GM11168 (cell line): ENCODE results near the gene MYLK3.
"Not testable (repeated sequence)": the region's sequence is repeated elsewhere in the genome, so short reads cannot be mapped to it uniquely, and the experiment has no call there.

ENCODE experiments used
- in situ Hi-C: fragments of 300-500 bp; cut with MboI; formaldehyde crosslinking; loops from one replicate; pipeline ENCODE4 v1.12.0; 2022; ENCODE audit warnings: low sequenced_read_pairs; ENCODE audit not compliant: unreplicated experiment

The MYLK3 gene

DNA sequence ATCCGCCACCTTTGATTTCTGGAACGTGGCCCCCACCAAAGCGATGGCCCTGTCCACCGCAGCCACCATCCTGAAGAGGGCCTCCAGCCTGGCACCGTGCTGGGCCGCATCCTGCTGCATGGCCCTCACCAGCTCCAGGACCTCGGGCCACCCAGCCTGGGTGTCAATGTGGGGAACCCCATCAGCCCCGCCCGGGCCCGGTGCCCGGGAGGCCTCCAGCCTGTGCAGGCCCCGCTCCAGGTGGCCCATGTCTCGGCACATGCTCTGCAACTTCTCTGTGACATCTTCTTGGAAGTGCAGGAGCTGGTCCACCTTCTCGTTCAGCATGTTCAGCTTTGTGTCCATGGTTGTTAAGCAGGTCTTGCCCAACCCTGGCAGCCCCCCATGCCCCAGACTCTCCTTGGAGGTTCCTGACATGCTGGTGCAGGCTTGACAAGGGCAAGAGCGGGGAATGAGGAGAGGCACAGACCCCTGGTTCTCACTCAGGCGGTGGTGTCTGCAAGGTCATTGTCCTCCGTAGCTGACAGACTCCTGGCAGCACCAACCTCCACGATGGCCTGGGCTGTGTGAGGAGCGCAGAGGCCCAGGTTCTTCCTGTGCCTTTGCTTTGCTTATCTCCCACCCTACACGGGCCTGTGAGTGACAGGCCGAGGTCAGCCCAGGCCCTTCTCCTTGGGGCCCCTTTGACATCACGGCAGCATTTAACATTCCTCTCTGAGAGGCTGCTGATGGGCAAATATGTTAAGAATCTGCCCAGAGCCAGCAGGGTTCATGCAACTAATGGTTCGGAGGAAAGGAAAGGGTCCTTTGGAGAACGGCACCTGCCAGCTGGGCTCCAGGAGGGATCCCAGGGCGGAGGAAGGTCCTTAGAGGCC lies at the start of gene MYLK3:
Gene MYLK3 (minus strand): TSS at position 568 of the 875 bp plus-strand sequence. CDS start 151 bp downstream, at position 417.
- in situ Hi-C loops: no loop called here

DNA sequence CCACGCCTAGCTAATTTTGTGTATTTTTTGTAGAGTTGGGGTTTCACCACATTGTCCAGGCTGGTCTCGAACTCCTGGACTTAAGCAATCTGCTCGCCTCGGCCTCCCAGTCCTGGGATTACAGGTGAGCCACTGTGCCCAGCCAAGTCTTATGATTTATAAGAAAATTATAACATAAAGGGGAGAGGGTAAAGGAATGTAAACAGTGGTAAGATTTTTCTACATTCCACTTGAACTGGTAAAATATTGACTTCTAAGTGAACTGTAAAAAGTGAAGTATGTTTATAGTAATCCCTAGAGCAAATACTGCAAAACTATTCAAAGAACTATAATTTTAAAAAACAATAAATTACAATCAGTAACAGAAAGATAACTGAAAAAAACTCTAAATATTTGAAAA lies 49.4 kb upstream of the MYLK3 start:
- in situ Hi-C loops: no loop called here

GRCh38 chr16:46796764-46797269 lies 48.7 kb upstream of the MYLK3 start:
- in situ Hi-C loops: no loop called here

DNA sequence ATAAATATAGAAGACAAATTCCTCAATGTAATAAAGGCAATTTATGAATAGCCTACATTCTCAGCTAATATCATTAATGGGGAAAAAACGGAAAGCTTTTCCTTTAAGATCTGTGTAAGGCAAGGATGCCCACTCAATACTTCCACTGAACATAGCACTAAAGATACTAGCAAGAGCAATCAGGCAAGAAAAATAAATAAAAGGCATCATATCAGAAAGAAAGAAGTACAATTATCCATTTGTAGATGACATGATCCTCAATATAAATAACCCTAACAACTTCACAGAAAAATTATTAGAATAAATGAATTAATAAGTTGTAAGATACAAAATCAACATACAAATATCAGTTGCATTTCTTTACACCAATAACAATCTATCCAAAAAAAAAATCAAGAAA lies 45.7 kb upstream of the MYLK3 start:
- in situ Hi-C loops: no loop called here

DNA sequence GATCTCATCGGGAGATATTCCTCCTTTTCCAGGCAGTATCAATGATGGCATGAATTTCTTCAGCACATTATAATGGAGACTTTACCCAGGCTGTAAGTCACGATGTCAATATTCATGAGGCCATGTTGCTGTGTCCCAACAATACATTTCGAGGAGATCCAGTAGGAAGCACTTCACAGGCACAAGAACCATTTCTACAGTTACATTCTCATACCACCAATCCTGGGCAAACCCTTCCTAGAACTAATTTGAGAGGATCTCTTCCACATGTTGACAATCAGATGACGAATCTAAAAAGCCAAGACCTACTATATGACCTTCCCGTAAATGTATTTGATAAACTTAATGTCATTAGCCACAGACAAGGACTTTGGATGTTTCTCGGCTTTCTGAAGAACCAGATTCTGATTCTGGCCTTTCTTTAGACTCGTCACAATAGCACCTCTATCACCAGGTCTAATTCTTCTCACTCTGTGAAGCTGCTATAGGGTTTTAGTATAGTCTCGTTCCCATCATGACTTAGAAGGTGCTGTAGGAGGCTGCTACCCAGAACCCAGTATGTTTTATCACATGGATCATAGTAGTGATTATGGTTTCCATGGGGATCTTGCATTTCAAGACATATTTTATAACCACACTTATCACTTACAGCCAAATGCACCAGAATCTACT lies 42.6 kb upstream of the MYLK3 start:
- in situ Hi-C loops: no loop called here

DNA sequence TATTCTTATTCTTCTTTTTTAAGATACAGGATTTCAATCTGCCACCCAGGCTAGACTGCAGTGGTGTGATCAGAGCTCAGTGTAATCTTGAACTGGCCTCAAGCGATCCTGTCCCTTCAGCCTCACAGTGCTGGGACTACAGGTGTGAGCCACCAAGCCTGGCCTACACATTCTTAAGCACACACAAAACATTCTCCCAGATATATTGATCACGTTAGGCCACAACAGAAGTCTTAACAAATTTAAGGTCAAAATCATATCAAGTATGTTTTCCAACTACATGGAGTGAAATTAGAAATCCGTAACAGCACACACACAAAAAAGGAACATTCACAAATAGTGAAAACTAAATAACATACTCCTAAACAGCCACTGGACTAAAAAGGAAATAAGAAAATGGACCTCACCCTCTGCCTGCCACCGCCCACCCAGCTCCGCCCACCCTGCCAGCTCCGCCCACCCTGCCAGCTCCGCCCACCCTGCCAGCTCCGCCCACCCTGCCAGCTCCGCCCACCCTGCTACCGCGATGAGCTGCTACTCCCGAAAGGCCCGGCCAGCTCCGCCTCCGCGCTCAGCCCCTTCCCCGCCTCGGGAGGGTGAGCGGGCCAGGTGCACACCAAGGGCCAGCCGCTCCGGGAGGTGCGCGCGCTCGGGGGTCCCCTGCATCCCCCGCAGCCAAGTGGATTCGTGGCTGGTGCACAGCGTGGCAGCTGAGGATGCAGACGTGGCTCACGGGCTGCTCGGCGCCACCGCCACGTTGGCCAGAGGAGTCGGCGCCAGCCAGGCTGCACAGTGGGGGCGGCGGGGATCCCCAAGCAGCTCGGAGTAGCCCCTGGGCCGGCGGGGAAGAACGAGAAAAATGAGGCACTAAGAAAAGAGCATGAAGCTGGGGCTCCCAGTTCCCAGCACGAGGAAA lies 41.6 kb upstream of the MYLK3 start:
- in situ Hi-C loops: no loop called here

DNA sequence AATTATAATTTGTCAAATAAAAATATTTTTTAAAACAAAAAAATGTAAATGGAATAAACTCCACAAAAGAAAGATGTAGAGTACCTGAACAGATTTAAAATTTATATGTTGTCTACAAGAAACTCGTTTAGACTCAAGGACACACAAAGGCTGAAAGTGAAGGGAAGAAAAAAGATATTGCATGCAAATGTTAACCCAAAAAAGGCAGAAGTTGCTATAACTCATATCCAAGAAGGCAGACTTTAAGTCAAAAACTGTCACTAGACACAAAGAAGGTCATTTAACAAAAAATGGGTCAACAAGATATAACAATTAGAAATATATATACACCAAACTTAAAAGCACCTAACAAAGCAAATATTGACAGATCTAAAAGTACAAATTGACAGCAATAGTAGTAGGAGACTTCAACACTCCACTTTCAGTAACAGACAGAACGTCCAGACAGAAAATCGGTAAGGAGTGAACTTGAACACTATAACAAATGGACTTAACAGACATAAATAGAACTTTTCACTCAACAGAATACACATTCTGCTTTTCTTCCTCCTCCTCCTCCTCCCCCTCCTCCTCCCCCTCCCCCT lies 40.8 kb upstream of the MYLK3 start:
- in situ Hi-C loops: no loop called here

GRCh38 chr16:46787909-46788308 lies 39.8 kb upstream of the MYLK3 start:
- in situ Hi-C loops: no loop called here

GRCh38 chr16:46785076-46785845 lies 37.1 kb upstream of the MYLK3 start:
- in situ Hi-C loops: no loop called here

- in situ Hi-C loops: not testable (repeated sequence)
These were observed 36.4 kb upstream of the MYLK3 start for GRCh38 chr16:46784569-46784968.

- in situ Hi-C loops: no loop called here
These were observed 35.7 kb upstream of the MYLK3 start for GRCh38 chr16:46783800-46784199.

GRCh38 chr16:46782320-46782719 lies 34.2 kb upstream of the MYLK3 start:
- in situ Hi-C loops: no loop called here

GRCh38 chr16:46777804-46778203 lies 29.7 kb upstream of the MYLK3 start:
- in situ Hi-C loops: no loop called here

DNA sequence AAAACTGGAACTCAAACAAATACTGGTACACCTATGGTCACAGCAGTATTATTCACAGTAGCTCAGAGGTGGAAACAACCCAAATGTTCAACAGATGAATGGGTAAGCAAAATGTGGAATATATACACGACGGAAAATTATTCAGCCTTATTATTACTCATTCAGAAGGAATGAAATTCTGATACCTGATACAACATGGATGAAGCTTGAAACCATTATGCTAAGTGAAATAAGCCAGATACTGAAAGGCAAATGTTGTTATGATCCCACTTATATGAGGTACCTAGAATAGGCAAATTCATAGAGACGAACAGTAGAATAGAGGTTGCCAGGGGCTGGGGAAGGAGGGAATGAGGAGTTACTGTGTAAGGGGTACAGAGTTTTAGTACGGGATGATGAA lies 27.1 kb upstream of the MYLK3 start:
- in situ Hi-C loops: no loop called here

- in situ Hi-C loops: no loop called here
These were observed 26.6 kb upstream of the MYLK3 start for GRCh38 chr16:46774743-46775177.

GRCh38 chr16:46772463-46772862 lies 24.3 kb upstream of the MYLK3 start:
- in situ Hi-C loops: no loop called here

DNA sequence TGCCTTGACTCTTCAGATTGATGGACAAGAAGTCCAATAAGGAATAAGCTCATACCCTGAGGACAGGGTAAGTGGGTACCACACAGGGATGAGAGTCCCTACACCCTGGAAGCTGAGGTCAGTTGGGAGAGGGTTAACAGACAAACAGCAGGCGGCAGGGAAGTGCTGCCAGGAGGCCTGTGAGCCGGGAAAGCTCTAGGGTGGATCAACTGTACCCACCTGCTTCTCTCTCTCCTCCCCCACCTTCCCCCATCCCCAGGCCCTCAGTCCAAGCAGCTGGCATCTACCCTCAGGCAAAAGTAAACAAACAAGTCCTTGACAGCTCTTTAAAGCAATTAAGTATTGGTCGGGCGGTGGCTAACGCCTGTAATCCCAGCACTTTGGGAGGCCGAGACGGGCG lies 20.7 kb upstream of the MYLK3 start:
- in situ Hi-C loops: no loop called here

DNA sequence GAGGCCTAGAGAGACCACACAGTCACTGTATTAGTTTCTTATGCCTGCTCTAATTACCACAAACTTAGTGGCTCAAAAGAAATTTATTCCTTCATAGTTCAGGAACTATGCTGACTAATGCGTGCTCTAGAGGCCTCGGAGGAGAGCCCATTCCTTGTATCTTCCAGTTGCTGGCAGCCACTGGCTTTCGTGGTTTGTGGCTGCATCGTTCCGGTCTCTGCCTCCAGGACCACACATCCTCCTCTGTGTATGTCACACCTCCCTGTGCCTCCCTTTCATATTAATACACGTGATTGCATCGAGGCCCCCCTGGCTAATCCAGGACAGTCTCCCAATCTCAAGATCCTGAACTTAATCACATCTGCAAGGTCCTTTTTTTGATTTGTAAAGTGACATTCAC lies 16.9 kb upstream of the MYLK3 start:
- in situ Hi-C loops: no loop called here

DNA sequence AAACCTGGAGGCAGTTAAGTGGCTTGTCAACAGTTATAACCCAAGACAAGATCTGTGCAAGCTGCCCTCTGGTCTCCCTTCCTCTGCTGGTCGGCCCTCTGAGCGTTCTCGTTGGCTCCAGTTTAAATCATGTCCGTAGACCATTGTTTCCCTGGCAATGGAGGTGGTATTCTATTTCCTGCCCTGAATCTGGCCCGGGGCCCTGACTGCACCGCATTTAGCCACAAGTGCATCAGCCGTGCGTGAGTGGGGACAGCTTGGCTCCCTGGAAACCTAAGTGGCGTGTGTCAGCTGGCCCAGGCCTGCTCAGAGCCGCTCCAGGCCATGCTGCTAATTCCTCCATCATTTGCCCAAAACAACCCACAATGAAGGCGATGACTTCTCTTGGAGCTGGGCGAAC lies 15.0 kb upstream of the MYLK3 start:
- in situ Hi-C loops: no loop called here
